Dermis lymphatic vessel endothelial cell (primary cell): ENCODE data around the gene KLK7. TPM values are rescaled to one million over a fixed set of nuclear protein-coding genes. Genes with fewer than 3 reads are reported as not detected.

Source experiments
- total RNA-seq: library from RNA; depleted of rRNA; stranded (reverse); fragments of >200 nt; gene quantifications from 2 replicates; pipeline ENCODE4 v1.2.1, GENCODE V29; 2014

The KLK7 gene
- not detected in 2 replicates for total RNA-seq

GRCh38 chr19:50983625-50984292, at the start of gene KLK7:
KLK7 (minus strand) TSS chr19:50983917; CDS start chr19:50982399, 1,518 bp downstream.

GRCh38 chr19:51026554-51026831, 42.8 kb upstream of the KLK7 start, which contains the start of gene KLK11:
KLK11 (minus strand) TSS chr19:51026616; CDS start chr19:51025631, 985 bp downstream.

GRCh38 chr19:51019544-51019925, 35.8 kb upstream of the KLK7 start, which contains the start of gene KLK10:
KLK10 (minus strand) TSS chr19:51019709; CDS start chr19:51019130, 579 bp downstream.

GRCh38 chr19:51001515-51001914, 17.8 kb upstream of the KLK7 start, which contains the start of gene KLK8:
KLK8 (minus strand) TSS chr19:51001604; CDS start chr19:51001167, 437 bp downstream.

GRCh38 chr19:50969413-50969760, 14.3 kb downstream of the KLK7 start, which contains the start of gene KLK6:
KLK6 (minus strand) TSS chr19:50969591; CDS start chr19:50968104, 1,487 bp downstream.

GRCh38 chr19:50952910-50953309, 30.8 kb downstream of the KLK7 start, which contains the start of gene KLK5:
KLK5 (minus strand) TSS chr19:50953038; CDS start chr19:50952657, 381 bp downstream.

Other genes with a start within 250 kb of the KLK7 start
- not detected in 2 replicates for gene GPR32, start 213.5 kb downstream of the KLK7 start, total RNA-seq
- not detected in 2 replicates for gene ACP4, start 193.5 kb downstream of the KLK7 start, total RNA-seq
- not detected in 2 replicates for gene KLK1, start 160.1 kb downstream of the KLK7 start, total RNA-seq
- gene KLK15, start 150.3 kb downstream of the KLK7 start, total RNA-seq: not detected in 2 replicates
- gene KLK3, start 129.0 kb downstream of the KLK7 start, total RNA-seq: not detected in 2 replicates
- not detected in 2 replicates for gene KLK2, start 110.5 kb downstream of the KLK7 start, total RNA-seq
- not detected in 2 replicates for gene KLK4, start 72.5 kb downstream of the KLK7 start, total RNA-seq
- gene KLK5, start 30.9 kb downstream of the KLK7 start, total RNA-seq: not detected in 2 replicates
- not detected in 2 replicates for gene KLK6, start 14.3 kb downstream of the KLK7 start, total RNA-seq
- not detected in 2 replicates for gene KLK8, start 17.7 kb upstream of the KLK7 start, total RNA-seq
- not detected in 2 replicates for gene KLK10, start 35.8 kb upstream of the KLK7 start, total RNA-seq
- not detected in 2 replicates for gene KLK11, start 42.7 kb upstream of the KLK7 start, total RNA-seq
- not detected in 2 replicates for gene KLK12, start 51.1 kb upstream of the KLK7 start, total RNA-seq
- not detected in 2 replicates for gene KLK13, start 81.2 kb upstream of the KLK7 start, total RNA-seq
- gene KLK14, start 99.0 kb upstream of the KLK7 start, total RNA-seq: not detected in 2 replicates
- 3.7 and 5.0 TPM in 2 replicates for gene CTU1, start 124.5 kb upstream of the KLK7 start, total RNA-seq
- gene SIGLEC9, start 141.0 kb upstream of the KLK7 start, total RNA-seq: 0.11 and 0.34 TPM in 2 replicates
- gene SIGLEC7, start 158.4 kb upstream of the KLK7 start, total RNA-seq: not detected in 2 replicates
- not detected in 2 replicates for gene CD33, start 241.2 kb upstream of the KLK7 start, total RNA-seq